K562 (cell line): ENCODE data around the gene CDIPT. TPM values are rescaled to one million over a fixed set of nuclear protein-coding genes. Genes with fewer than 3 reads are reported as not detected.
A peak's percentile ranks its signal among the peaks of the same experiment; 100 is the strongest.

Experiments
- ATAC-seq: fragments of 200-7000 bp; cut with Tn5 transposase; 3 replicates; pipeline ENCODE4 v1.9.1; 2020; ENCODE audit warnings: moderate library complexity
- BruUV-seq: library from RNA; stranded (reverse); fragments of 400-500 nt; replicated peaks from 2 replicates; lab custom pipeline; 2021; lab: Mats Ljungman, UMichigan
- CTCF ChIA-PET: fragments of 300-600 bp; formaldehyde crosslinking; extraction: SDS; loops from one replicate; lab custom pipeline; 2021; ENCODE audit warnings: low intra/inter-chr PET ratio; lab: Yijun Ruan, JAX
- POLR2A ChIA-PET: fragments of 300-600, 350-650 bp; sonication (Branson Sonifier 250); formaldehyde crosslinking; extraction: SDS; loops from one replicate; lab custom pipeline; 2021; ENCODE audit warnings: antibody characterized with exemption, inconsistent platforms; lab: Yijun Ruan, JAX
- DNase-seq, 4 experiments: peaks; one replicate each; pipeline versions ENCODE4 v3.0.0 to v3.0.0-alpha.2; 2011 to 2018; ENCODE audit warnings: low spot score in 3 of 4, mixed read lengths in 3 of 4; ENCODE audit errors: extremely low read depth in 1 of 4
- FAIRE-seq: peaks from 2 replicates; lab custom pipeline; 2011; peaks lifted over from hg19 to GRCh38; lab: Jason Lieb, UNC
- H2AFZ ChIP-seq: 2 replicates; pipeline ENCODE4 v1.6.0; 2011; ENCODE audit warnings: low read depth, low read length, control low read depth, inconsistent platforms
- H3K27ac ChIP-seq: fragments of 200-600 bp; 3 replicates; pipeline ENCODE4 v1.8.0; 2011; ENCODE audit warnings: low read depth, mild to moderate bottlenecking, control low read depth, inconsistent platforms, low read length, moderate library complexity, mixed read lengths; ENCODE audit errors: extremely low read depth
- H3K27me3 ChIP-seq, 2 experiments: fragments of 300-600 bp in 1 of 2; 2 replicates in 1 of 2; 3 replicates in 1 of 2; pipeline versions ENCODE4 v1.6.0 to v1.8.0; 2011; ENCODE audit warnings: inconsistent platforms in 2 of 2, low read length in 2 of 2, mild to moderate bottlenecking in 1 of 2, mixed read lengths in 1 of 2, moderate library complexity in 1 of 2; ENCODE audit not compliant: control insufficient read depth in 2 of 2, insufficient read depth in 2 of 2
- H3K36me3 ChIP-seq: fragments of 300-600 bp; 3 replicates; pipeline ENCODE4 v1.8.0; 2011; ENCODE audit warnings: mild to moderate bottlenecking, low read length, inconsistent platforms; ENCODE audit not compliant: control insufficient read depth, insufficient read depth
- H3K4me1 ChIP-seq, 2 experiments: fragments of 200-600 bp in 1 of 2; replicated peaks in 1 of 2; 2 replicates in 1 of 2; 3 replicates in 1 of 2; pipeline versions ENCODE4 v1.5.1 to v1.8.0; 2011; ENCODE audit warnings: inconsistent platforms in 2 of 2, low read length in 2 of 2, mild to moderate bottlenecking in 1 of 2, mixed read lengths in 1 of 2, moderate library complexity in 1 of 2; ENCODE audit not compliant: control insufficient read depth in 2 of 2, insufficient read depth in 2 of 2
- H3K4me2 ChIP-seq: 2 replicates; pipeline ENCODE4 v1.6.1; 2011; ENCODE audit warnings: low read length, control low read depth, inconsistent platforms, mixed read lengths; ENCODE audit not compliant: insufficient read depth
- H3K4me3 ChIP-seq: fragments of 200-600 bp; sonication (generic), shearing (Covaris generic); 2 replicates; pipeline ENCODE4 v1.5.1; 2016; ENCODE audit warnings: control low read depth, inconsistent platforms
- H3K79me2 ChIP-seq: fragments of 200-600 bp; 3 replicates; pipeline ENCODE4 v1.8.0; 2011; ENCODE audit warnings: low read length, inconsistent platforms; ENCODE audit not compliant: control insufficient read depth, insufficient read depth
- H3K9ac ChIP-seq, 2 experiments: 2 replicates each; pipeline versions ENCODE4 v1.6.0 to v1.6.1; 2011; ENCODE audit warnings: low read depth in 2 of 2, low read length in 2 of 2, control low read depth in 1 of 2, inconsistent platforms in 1 of 2, mild to moderate bottlenecking in 1 of 2, mixed read lengths in 1 of 2; ENCODE audit not compliant: insufficient read depth in 1 of 2
- H3K9me1 ChIP-seq: one replicate; pipeline ENCODE4 v1.6.0; 2011; ENCODE audit warnings: inconsistent platforms, mild to moderate bottlenecking, low read length, moderate library complexity; ENCODE audit not compliant: control insufficient read depth, insufficient read depth
- H3K9me3 ChIP-seq: replicated peaks from 2 replicates; pipeline ENCODE4 v1.5.1; 2011; ENCODE audit warnings: low read depth, low read length, inconsistent platforms; ENCODE audit not compliant: control insufficient read depth, insufficient read depth
- H4K20me1 ChIP-seq: replicated peaks from 2 replicates; pipeline ENCODE4 v1.6.1; 2011; ENCODE audit warnings: low read length, inconsistent platforms, mixed read lengths; ENCODE audit not compliant: control insufficient read depth, insufficient read depth
- CTCF ChIP-seq, 3 experiments: IDR thresholded peaks in 2 of 3; conservative IDR thresholded peaks in 1 of 3; 2 replicates each; pipeline ENCODE4 v1.5.1; 2011 to 2012; ENCODE audit warnings: low read length in 3 of 3, mild to moderate bottlenecking in 3 of 3, control low read depth in 2 of 3, improper control_type of control experiment in 1 of 3, inconsistent platforms in 1 of 3, low read depth in 1 of 3, mixed read lengths in 1 of 3, moderate library complexity in 1 of 3; ENCODE audit not compliant: insufficient read depth in 2 of 3
- SMARCB1 ChIP-seq: IDR thresholded peaks from 2 replicates; pipeline ENCODE4 v1.6.1; 2011; ENCODE audit warnings: improper control_type of control experiment, low read depth; ENCODE audit not compliant: insufficient read length
- WGBS: fragments of 100-300 bp; shearing (Covaris generic); methylation state at CpG from one replicate; pipeline ENCODE4 v1.1.6; 2016; ENCODE audit warnings: low coverage, mixed read lengths; ENCODE audit not compliant: insufficient coverage; ENCODE audit errors: missing lambda C conversion rate; 5-methylcytosine and 5-hydroxymethylcytosine counted together
- in situ Hi-C: fragments of 300-500 bp; cut with MboI; formaldehyde crosslinking; loops from 4 replicates; pipeline ENCODE4 v1.15.0; 2018; ENCODE audit warnings: inconsistent platforms, mixed read lengths
- intact Hi-C: fragments of 100-400 bp; cut with micrococcal nuclease; formaldehyde crosslinking; loops from 2 replicates; pipeline ENCODE4 v1.14.2; 2022
- polyA plus RNA-seq, 8 experiments: library from polyadenylated mRNA; depleted of rRNA in 4 of 8; stranded (reverse) in 5 of 8; unstranded in 3 of 8; fragments of >200 nt; fragmentation: Nextera tagmentation in 2 of 8; fragmentation: Illumina TruSeq in 1 of 8; extraction: Ambion mirVana in 2 of 8; extraction: Trizol in 1 of 8; gene quantifications; 2 replicates each; pipeline versions ENCODE4 v1.2.1 to v1.2.3, GENCODE V29; 2011 to 2014; ENCODE audit warnings: inconsistent platforms in 1 of 8, missing spikeins in 1 of 8
- total RNA-seq, 7 experiments: library from RNA; depleted of rRNA in 6 of 7; stranded (reverse); fragments of >200 nt in 6 of 7; fragmentation: Illumina TruSeq in 2 of 7; extraction: Trizol in 2 of 7; gene quantifications; 2 replicates each; pipeline versions ENCODE4 v1.2.1 to v1.2.3, GENCODE V29; 2011 to 2021; ENCODE audit warnings: low replicate concordance in 1 of 7

Gene CDIPT
- total and polyA plus RNA-seq, 9 of the 15 experiments (the other 6 are each of a cell fraction or from before 2014, with no cell fraction given) = 1.3 to 37.0 (median 23.0) TPM

DNA sequence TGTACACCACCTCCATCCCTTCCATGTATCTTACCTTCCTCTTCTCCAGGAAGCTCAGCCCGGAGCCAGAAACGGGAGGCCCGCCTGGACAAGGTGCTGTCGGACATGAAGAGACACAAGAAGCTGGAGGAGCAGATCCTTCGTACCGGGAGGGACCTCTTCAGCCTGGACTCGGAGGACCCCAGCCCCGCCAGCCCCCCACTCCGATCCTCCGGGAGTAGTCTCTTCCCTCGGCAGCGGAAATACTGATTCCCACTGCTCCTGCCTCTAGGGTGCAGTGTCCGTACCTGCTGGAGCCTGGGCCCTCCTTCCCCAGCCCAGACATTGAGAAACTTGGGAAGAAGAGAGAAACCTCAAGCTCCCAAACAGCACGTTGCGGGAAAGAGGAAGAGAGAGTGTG, 43.5 kb downstream of the CDIPT start:
- H3K27me3 ChIP-seq = no peaks in the 10 kb centered on the region
- H3K27ac ChIP-seq = no peak overlapping the region
- no peak for FAIRE-seq
- ChIA-PET POLR2A (interaction anchor here (0.6 to 1.6 kb wide), 6 partner anchors 10 to 88 kb away, joined by 3 to 5 read pairs (median 3); no protein-coding TSS in a partner anchor), CTCF (no interaction called here)
- H3K36me3 ChIP-seq = peaks cover 23% of the 10 kb centered on the region
- H3K9me1 ChIP-seq = no peaks in the 10 kb centered on the region
- H2AFZ ChIP-seq = no peak overlapping the region
- no peak overlapping the region for H3K4me2 ChIP-seq
- no peak for DNase-seq
- TF ChIP-seq SMARCB1 (no peak), CTCF (IDR thresholded peaks at IDR 0.05 in 2 of 3, conservative IDR thresholded peaks at IDR 0.05 in 1 of 3; ENCODE audit: insufficient read depth in 2 of 3, low read depth in 1 of 3, low read length in 3 of 3) (peak in 1 of 3 experiments; percentile 18; a peak in 1 of 6 replicates)
- TF ChIP-seq, all 486 proteins: peak for 1
- ATAC-seq = no peak
- no TSS peak for BruUV-seq
- intact Hi-C loops = loop anchor here (5.0 to 10.0 kb wide), 2 partner anchors 117 to 205 kb away; partner anchors contain the start of gene C16orf92
- Histone ChIP-seq H4K20me1 (no peaks in the 10 kb centered on the region; the same call in 1 of the 2 replicates), H3K4me3 (no peak overlapping the region), H3K79me2 (peaks cover 21% of the 10 kb centered on the region), H3K9me3 (no peaks in the 10 kb centered on the region), H3K9ac (peak overlapping the region in 1 of 2 experiments; percentile 54; a peak in 2 of 4 replicates), H3K4me1 (peaks cover 17 to 51% of the 10 kb centered on the region in 2 experiments)
- in situ Hi-C loops = no loop called here
- 81% methylated on average over 5 of the region's 15 CpGs for WGBS
